Mesenchymal stem cell (in vitro differentiated cells and primary cell): Measurements from ENCODE around the gene GBA2.

Experiments
- DNase-seq: peaks from one replicate; pipeline ENCODE4 v3.0.0-alpha.2; 2013
- H2AFZ ChIP-seq: one replicate; pipeline ENCODE4 v1.6.1; 2013; ENCODE audit warnings: low read depth, mild to moderate bottlenecking, control low read depth, inconsistent platforms, low read length, moderate library complexity
- H2AK5ac ChIP-seq: 2 replicates; pipeline ENCODE4 v1.6.1; 2013; ENCODE audit warnings: low read length, moderate library complexity, mild to moderate bottlenecking, inconsistent platforms; ENCODE audit not compliant: severe bottlenecking
- H2BK120ac ChIP-seq: one replicate; pipeline ENCODE4 v1.6.1; 2013; ENCODE audit warnings: low read depth, mild to moderate bottlenecking, inconsistent platforms, low read length, moderate library complexity
- H2BK12ac ChIP-seq, 2 experiments: one replicate each; pipeline ENCODE4 v1.6.1; 2013; ENCODE audit warnings: inconsistent platforms in 2 of 2, low read length in 2 of 2, mild to moderate bottlenecking in 2 of 2, moderate library complexity in 2 of 2, control low read depth in 1 of 2
- H2BK15ac ChIP-seq: one replicate; pipeline ENCODE4 v1.6.1; 2013; ENCODE audit warnings: mild to moderate bottlenecking, low read depth, inconsistent platforms; ENCODE audit not compliant: poor library complexity, severe bottlenecking
- H2BK5ac ChIP-seq: 2 replicates; pipeline ENCODE4 v1.6.1; 2013; ENCODE audit warnings: low read depth, mild to moderate bottlenecking, low read length, control low read depth, inconsistent platforms; ENCODE audit not compliant: poor library complexity, severe bottlenecking
- H3K14ac ChIP-seq, 2 experiments: one replicate each; pipeline ENCODE4 v1.6.1; 2013; ENCODE audit warnings: inconsistent platforms in 2 of 2, low read length in 2 of 2, control low read depth in 1 of 2, mild to moderate bottlenecking in 1 of 2, moderate library complexity in 1 of 2
- H3K18ac ChIP-seq, 2 experiments: one replicate each; pipeline ENCODE4 v1.6.1; 2013; ENCODE audit warnings: inconsistent platforms in 2 of 2, low read length in 2 of 2, control low read depth in 1 of 2, low read depth in 1 of 2, mild to moderate bottlenecking in 1 of 2
- H3K23ac ChIP-seq, 2 experiments: one replicate each; pipeline ENCODE4 v1.6.1; 2013; ENCODE audit warnings: inconsistent platforms in 2 of 2, low read length in 2 of 2, mild to moderate bottlenecking in 2 of 2, moderate library complexity in 2 of 2, control low read depth in 1 of 2
- H3K27ac ChIP-seq: 2 replicates; pipeline ENCODE4 v1.5.1; 2013; ENCODE audit warnings: mild to moderate bottlenecking, moderate library complexity, low read length, control low read depth, inconsistent platforms; ENCODE audit not compliant: poor library complexity, severe bottlenecking
- H3K27me3 ChIP-seq, 2 experiments: 2 replicates each; pipeline versions ENCODE4 v1.6.1 to v1.7.0; 2013; ENCODE audit warnings: low read length in 2 of 2, mild to moderate bottlenecking in 2 of 2, moderate library complexity in 2 of 2, control low read depth in 1 of 2, inconsistent platforms in 1 of 2; ENCODE audit not compliant: control insufficient read depth in 1 of 2, insufficient read depth in 1 of 2
- H3K36me3 ChIP-seq, 2 experiments: 2 replicates each; pipeline versions ENCODE4 v1.6.1 to v1.7.0; 2013; ENCODE audit warnings: low read length in 2 of 2, control low read depth in 1 of 2, inconsistent platforms in 1 of 2, low read depth in 1 of 2, mild to moderate bottlenecking in 1 of 2; ENCODE audit not compliant: insufficient read depth in 2 of 2, control insufficient read depth in 1 of 2
- H3K4ac ChIP-seq, 2 experiments: one replicate each; pipeline ENCODE4 v1.6.1; 2013; ENCODE audit warnings: inconsistent platforms in 2 of 2, low read length in 2 of 2, mild to moderate bottlenecking in 2 of 2, moderate library complexity in 2 of 2, control low read depth in 1 of 2, low read depth in 1 of 2
- H3K4me1 ChIP-seq: 2 replicates; pipeline ENCODE4 v1.6.1; 2013; ENCODE audit warnings: low read depth, low read length, control low read depth; ENCODE audit not compliant: control insufficient read depth, insufficient read depth
- H3K4me2 ChIP-seq: 2 replicates; pipeline ENCODE4 v1.6.1; 2013; ENCODE audit warnings: low read length, mild to moderate bottlenecking, inconsistent platforms; ENCODE audit not compliant: poor library complexity, severe bottlenecking
- H3K4me3 ChIP-seq, 2 experiments: 2 replicates each; pipeline versions ENCODE4 v1.5.1 to v1.7.0; 2013; ENCODE audit warnings: low read length in 2 of 2, mild to moderate bottlenecking in 2 of 2, control low read depth in 1 of 2, low read depth in 1 of 2; ENCODE audit not compliant: insufficient read depth in 1 of 2
- H3K79me1 ChIP-seq: replicated peaks from 2 replicates; pipeline ENCODE4 v1.6.1; 2013; ENCODE audit warnings: mild to moderate bottlenecking, control low read depth, low read length, inconsistent platforms; ENCODE audit not compliant: poor library complexity, severe bottlenecking
- H3K9ac ChIP-seq: 2 replicates; pipeline ENCODE4 v1.7.0; 2013; ENCODE audit warnings: mild to moderate bottlenecking, low read length, moderate library complexity
- H3K9me3 ChIP-seq: 2 replicates; pipeline ENCODE4 v1.7.0; 2013; ENCODE audit warnings: mild to moderate bottlenecking, low read length; ENCODE audit not compliant: control insufficient read depth
- H4K8ac ChIP-seq: one replicate; pipeline ENCODE4 v1.6.1; 2013; ENCODE audit warnings: inconsistent platforms, mild to moderate bottlenecking, low read length, moderate library complexity
- H4K91ac ChIP-seq: one replicate; pipeline ENCODE4 v1.6.1; 2013; ENCODE audit warnings: mild to moderate bottlenecking, low read length, inconsistent platforms
- WGBS: methylation state at CpG from one replicate; pipeline ENCODE4 v1.1.7; 2013; ENCODE audit warnings: mixed read lengths; 5-methylcytosine and 5-hydroxymethylcytosine counted together

GBA2 gene

DNA sequence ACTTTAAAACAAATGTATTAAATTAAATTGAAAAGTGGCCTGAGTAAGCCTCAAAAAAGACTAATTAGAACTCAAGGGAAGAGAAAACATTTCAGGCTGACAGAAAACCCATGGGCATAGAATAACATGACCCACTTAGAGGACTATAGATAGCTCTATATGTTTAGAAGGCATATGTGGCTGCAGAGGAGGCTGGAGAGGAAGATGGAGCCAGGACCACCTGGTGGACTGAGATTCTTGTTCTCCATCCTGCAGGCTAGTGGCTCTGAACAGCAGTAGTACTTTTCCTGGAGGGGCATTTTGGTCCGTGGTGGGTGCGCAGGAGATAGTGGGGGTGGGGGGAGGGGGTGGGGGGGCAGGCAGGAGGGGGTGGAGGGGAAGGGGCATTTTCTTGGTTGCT, 32.0 kb upstream of the GBA2 start:
- H2BK15ac ChIP-seq, result no peak overlapping the region
- H3K4ac ChIP-seq, result no peak overlapping the region
- H3K18ac ChIP-seq, result no peak overlapping the region
- H2AFZ ChIP-seq, result no peak overlapping the region
- no peak overlapping the region for H4K91ac ChIP-seq
- no peaks in the 10 kb centered on the region for H3K36me3 ChIP-seq
- H2BK5ac ChIP-seq, result no peak overlapping the region
- DNase-seq, result no peak
- H3K4me3 ChIP-seq, result no peak overlapping the region
- no peak overlapping the region for H3K9ac ChIP-seq
- no peak overlapping the region for H4K8ac ChIP-seq
- H3K23ac ChIP-seq, result no peak overlapping the region
- H3K27me3 ChIP-seq, result peaks cover 4 to 19% of the 10 kb centered on the region in 2 experiments
- no peak overlapping the region for H3K14ac ChIP-seq
- peaks cover 2% of the 10 kb centered on the region for H3K4me1 ChIP-seq
- no peak overlapping the region for H2BK12ac ChIP-seq
- H2BK120ac ChIP-seq, result no peak overlapping the region
- 96% methylated on average over 2 of the region's 2 CpGs for WGBS
- no peak overlapping the region for H3K4me2 ChIP-seq
- no peaks in the 10 kb centered on the region for H3K9me3 ChIP-seq
- H3K79me1 ChIP-seq, result no peaks in the 10 kb centered on the region
- H3K27ac ChIP-seq, result no peak overlapping the region
- H2AK5ac ChIP-seq, result no peak overlapping the region

DNA sequence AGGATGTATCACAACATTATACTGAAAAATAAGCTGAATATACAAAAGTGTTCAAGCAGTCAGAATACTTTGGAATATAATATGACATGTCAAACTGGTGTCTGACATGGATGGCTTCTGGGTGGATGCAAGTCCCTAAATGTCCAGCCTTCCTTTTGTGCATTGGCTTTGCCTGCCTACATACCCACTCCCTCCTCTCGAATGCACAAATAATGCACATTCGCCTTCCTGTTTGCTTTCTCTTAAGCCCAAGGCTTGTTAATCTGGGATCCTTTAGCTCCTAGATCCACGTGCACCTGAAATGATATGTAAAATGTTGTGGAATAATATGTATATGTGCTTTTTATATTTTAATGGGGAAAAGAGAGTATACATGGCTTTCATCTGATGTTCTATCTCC, 29.5 kb upstream of the GBA2 start:
- Histone ChIP-seq H3K4ac (no peak overlapping the region), H3K36me3 (no peaks in the 10 kb centered on the region), H3K27me3 (peaks cover 4 to 19% of the 10 kb centered on the region in 2 experiments), H4K91ac (no peak overlapping the region), H4K8ac (no peak overlapping the region), H2BK5ac (no peak overlapping the region), H3K18ac (no peak overlapping the region), H3K27ac (no peak overlapping the region), H2AFZ (no peak overlapping the region), H2BK15ac (no peak overlapping the region), H3K9me3 (no peaks in the 10 kb centered on the region), H3K14ac (no peak overlapping the region), H2AK5ac (no peak overlapping the region), H2BK12ac (no peak overlapping the region), H3K4me3 (no peak overlapping the region), H3K79me1 (peaks cover 4% of the 10 kb centered on the region), H2BK120ac (no peak overlapping the region), H3K9ac (no peak overlapping the region), H3K4me2 (no peak overlapping the region), H3K23ac (no peak overlapping the region), H3K4me1 (peaks cover 5% of the 10 kb centered on the region)
- 84% methylated on average over 3 of the region's 3 CpGs for WGBS
- DNase-seq, result no peak

DNA sequence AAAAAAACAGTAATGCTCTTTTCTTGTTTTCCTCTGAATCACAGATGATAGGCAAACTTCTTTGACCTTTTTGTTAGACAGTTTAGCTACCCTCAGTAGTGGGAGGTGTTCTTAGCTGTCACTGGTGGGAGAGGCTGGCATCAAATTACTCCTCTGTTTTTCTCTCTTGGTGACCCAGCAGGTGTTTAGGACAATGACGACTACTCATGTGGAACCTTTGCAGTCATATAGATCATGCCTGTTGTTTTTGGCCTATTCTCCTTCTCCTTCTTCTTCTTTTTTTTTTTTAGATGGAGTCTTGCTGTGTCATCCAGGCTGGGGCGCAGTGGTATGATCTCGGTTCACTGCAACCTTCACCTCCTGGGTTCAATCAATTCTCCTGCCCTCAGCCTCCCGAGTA, 27.0 kb upstream of the GBA2 start:
- no peak overlapping the region for H3K4me2 ChIP-seq
- WGBS, result 100% methylated on average over 2 of the region's 4 CpGs
- H2BK15ac ChIP-seq, result no peak overlapping the region
- no peak overlapping the region for H3K14ac ChIP-seq
- no peak for DNase-seq
- peaks cover 8% of the 10 kb centered on the region for H3K4me1 ChIP-seq
- peaks cover 4 to 19% of the 10 kb centered on the region in 2 experiments for H3K27me3 ChIP-seq
- peaks cover 4% of the 10 kb centered on the region for H3K79me1 ChIP-seq
- H4K8ac ChIP-seq, result no peak overlapping the region
- no peak overlapping the region for H2BK12ac ChIP-seq
- H3K9me3 ChIP-seq, result no peaks in the 10 kb centered on the region
- no peak overlapping the region for H2AFZ ChIP-seq
- H3K36me3 ChIP-seq, result no peaks in the 10 kb centered on the region
- H3K9ac ChIP-seq, result no peak overlapping the region
- H2AK5ac ChIP-seq, result no peak overlapping the region
- H3K4ac ChIP-seq, result no peak overlapping the region
- no peak overlapping the region for H2BK5ac ChIP-seq
- no peak overlapping the region for H3K18ac ChIP-seq
- H3K4me3 ChIP-seq, result no peak overlapping the region
- H2BK120ac ChIP-seq, result no peak overlapping the region
- H4K91ac ChIP-seq, result no peak overlapping the region
- H3K27ac ChIP-seq, result no peak overlapping the region
- no peak overlapping the region for H3K23ac ChIP-seq

DNA sequence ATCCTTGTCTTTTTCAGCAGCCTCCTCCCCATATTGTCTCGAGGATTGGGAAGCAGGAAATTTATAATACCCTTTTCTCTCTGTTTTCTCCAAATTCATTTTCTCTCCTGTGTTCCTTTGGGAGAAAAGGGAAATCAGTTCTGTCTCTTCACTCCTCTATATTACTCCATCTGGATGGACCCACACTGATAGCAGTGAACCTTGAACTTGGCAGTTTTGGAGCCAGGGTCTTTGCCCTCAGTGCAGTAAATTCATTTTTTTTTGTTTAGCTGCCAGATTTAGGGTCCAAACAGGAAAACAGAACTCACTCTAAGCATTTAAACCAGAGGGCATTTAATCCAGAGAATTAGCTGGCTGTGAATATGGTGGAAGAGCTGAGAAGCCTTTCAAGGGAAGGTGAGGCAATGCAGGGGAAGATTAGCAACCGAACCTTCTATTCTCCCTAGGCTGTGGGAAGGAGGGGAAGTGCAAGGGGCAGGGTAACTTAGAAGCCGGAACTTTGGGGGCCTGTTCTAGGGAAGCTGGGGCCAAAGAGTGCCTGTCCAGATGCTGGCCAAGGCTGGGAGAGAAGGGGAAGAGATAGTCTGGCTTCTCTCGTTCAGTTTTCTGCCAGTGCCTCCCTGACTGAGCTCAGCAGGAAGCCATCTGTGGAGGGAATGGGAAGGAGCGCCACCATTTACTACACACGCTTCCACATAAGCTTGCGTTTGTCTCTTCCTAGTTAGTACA, 26.0 kb upstream of the GBA2 start:
- peak overlapping the region in 1 of 2 experiments; percentile 41 for H3K18ac ChIP-seq
- H3K4me3 ChIP-seq, result no peak overlapping the region
- no peak overlapping the region for H2AK5ac ChIP-seq
- H2BK120ac ChIP-seq, result no peak overlapping the region
- peaks cover 8% of the 10 kb centered on the region for H3K4me1 ChIP-seq
- H4K91ac ChIP-seq, result no peak overlapping the region
- H3K27me3 ChIP-seq, result peaks cover 4 to 16% of the 10 kb centered on the region in 2 experiments
- no peak overlapping the region for H2BK5ac ChIP-seq
- no peak overlapping the region for H2AFZ ChIP-seq
- H3K4ac ChIP-seq, result no peak overlapping the region
- no peak overlapping the region for H3K4me2 ChIP-seq
- no peak overlapping the region for H4K8ac ChIP-seq
- H3K9ac ChIP-seq, result no peak overlapping the region
- no peak for DNase-seq
- WGBS, result 60% methylated on average over 3 of the region's 7 CpGs
- no peak overlapping the region for H3K27ac ChIP-seq
- peaks cover 4% of the 10 kb centered on the region for H3K79me1 ChIP-seq
- no peak overlapping the region for H3K14ac ChIP-seq
- H3K9me3 ChIP-seq, result no peaks in the 10 kb centered on the region
- no peak overlapping the region for H2BK15ac ChIP-seq
- H2BK12ac ChIP-seq, result no peak overlapping the region
- H3K36me3 ChIP-seq, result no peaks in the 10 kb centered on the region
- H3K23ac ChIP-seq, result no peak overlapping the region
